Measurements from ENCODE around the gene ZNF830.

Gene ZNF830

DNA sequence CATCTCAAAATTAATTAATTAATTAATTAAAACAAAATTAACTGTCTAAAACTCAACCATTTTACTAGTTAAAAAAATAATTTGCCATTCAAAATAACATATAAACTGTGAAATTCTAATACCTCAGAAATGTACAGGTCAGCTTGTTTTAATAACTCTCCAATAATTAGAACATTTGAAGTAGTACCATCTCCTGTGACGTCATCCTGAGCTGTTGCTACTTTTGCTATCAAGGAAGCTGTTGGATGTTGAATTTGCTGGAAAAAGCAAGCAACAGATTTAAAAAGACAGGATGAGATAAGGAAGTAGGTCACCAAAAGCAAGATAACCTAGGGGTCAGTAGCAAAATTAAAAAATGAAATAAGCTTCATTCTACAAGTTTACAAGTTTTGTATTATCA is 2.9 kb upstream of the ZNF830 start:
- H2AFZ ChIP-seq (ENCODE audit: low read depth, low read length) = no peak overlapping the region
- H3K4me1 ChIP-seq (ENCODE audit: control insufficient read depth, insufficient read depth, low read depth, low read length) = peaks cover 2% of the 10 kb centered on the region
- H4K91ac ChIP-seq (ENCODE audit: low read length) = no peak overlapping the region
- H3K4me3 ChIP-seq (ENCODE audit: insufficient read depth in 1 of 2, low read depth in 1 of 2, low read length in 2 of 2) = no peak overlapping the region
- H3K4me2 ChIP-seq (ENCODE audit: low read length, poor library complexity, severe bottlenecking) = no peak overlapping the region
- DNase-seq = no peak
- H2BK12ac ChIP-seq (ENCODE audit: low read length in 2 of 2) = no peak overlapping the region
- no peak overlapping the region for H2BK5ac ChIP-seq (ENCODE audit: low read depth, low read length, poor library complexity, severe bottlenecking)
- no peak overlapping the region for H3K18ac ChIP-seq (ENCODE audit: low read depth in 1 of 2, low read length in 2 of 2)
- H3K23ac ChIP-seq (ENCODE audit: low read length in 2 of 2) = no peak overlapping the region
- H2BK15ac ChIP-seq (ENCODE audit: low read depth, poor library complexity, severe bottlenecking) = no peak overlapping the region
- no peak overlapping the region for H3K14ac ChIP-seq (ENCODE audit: low read length in 2 of 2)
- H2BK120ac ChIP-seq (ENCODE audit: low read depth, low read length) = no peak overlapping the region
- H3K36me3 ChIP-seq (ENCODE audit: control insufficient read depth in 1 of 2, insufficient read depth in 2 of 2, low read depth in 1 of 2, low read length in 2 of 2) = peaks cover 0 to 1% of the 10 kb centered on the region in 2 experiments
- H3K9ac ChIP-seq (ENCODE audit: low read length) = no peak overlapping the region
- H2AK5ac ChIP-seq (ENCODE audit: low read length, severe bottlenecking) = no peak overlapping the region
- no peak overlapping the region for H3K27ac ChIP-seq (ENCODE audit: low read length, poor library complexity, severe bottlenecking)
- peaks cover 0 to 9% of the 10 kb centered on the region in 2 experiments for H3K27me3 ChIP-seq (ENCODE audit: control insufficient read depth in 1 of 2, insufficient read depth in 1 of 2, low read length in 2 of 2)
- no peaks in the 10 kb centered on the region for H3K9me3 ChIP-seq (ENCODE audit: control insufficient read depth, low read length)
- WGBS = 83% methylated on average over 1 of the region's 1 CpG
- peaks cover 2% of the 10 kb centered on the region for H3K79me1 ChIP-seq (replicated peaks; ENCODE audit: low read length, poor library complexity, severe bottlenecking)
- no peak overlapping the region for H3K4ac ChIP-seq (ENCODE audit: low read depth in 1 of 2, low read length in 2 of 2)
- no peak overlapping the region for H4K8ac ChIP-seq (ENCODE audit: low read length)

DNA sequence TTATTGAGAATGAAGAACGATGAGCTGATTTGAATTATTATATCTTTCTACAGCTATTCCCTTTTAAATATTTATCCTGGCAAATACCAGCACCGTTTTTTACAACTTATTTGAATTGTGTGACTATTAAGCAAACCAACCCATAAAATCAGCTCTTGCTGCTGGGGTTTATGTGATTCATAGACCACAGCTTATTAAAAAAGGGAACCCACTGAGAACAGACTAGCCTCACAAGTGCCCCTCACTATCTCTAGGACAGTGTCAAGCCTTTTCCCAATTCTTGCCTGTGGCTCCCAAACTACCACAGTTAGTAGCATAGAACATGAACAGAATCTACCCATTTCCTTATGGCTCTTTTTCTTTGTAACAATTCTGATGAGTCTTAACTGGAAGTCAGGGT is 12.8 kb downstream of the ZNF830 start:
- H2BK120ac ChIP-seq (ENCODE audit: low read depth, low read length) = no peak overlapping the region
- H3K27me3 ChIP-seq (ENCODE audit: control insufficient read depth in 1 of 2, insufficient read depth in 1 of 2, low read length in 2 of 2) = peaks cover 0 to 3% of the 10 kb centered on the region in 2 experiments
- no peak overlapping the region for H4K8ac ChIP-seq (ENCODE audit: low read length)
- no peak overlapping the region for H2BK12ac ChIP-seq (ENCODE audit: low read length in 2 of 2)
- no peak overlapping the region for H2BK5ac ChIP-seq (ENCODE audit: low read depth, low read length, poor library complexity, severe bottlenecking)
- no peak overlapping the region for H3K18ac ChIP-seq (ENCODE audit: low read depth in 1 of 2, low read length in 2 of 2)
- WGBS = 79% methylated on average over 2 of the region's 2 CpGs
- no peak overlapping the region for H3K4me2 ChIP-seq (ENCODE audit: low read length, poor library complexity, severe bottlenecking)
- peaks cover 0 to 2% of the 10 kb centered on the region in 2 experiments for H3K36me3 ChIP-seq (ENCODE audit: control insufficient read depth in 1 of 2, insufficient read depth in 2 of 2, low read depth in 1 of 2, low read length in 2 of 2)
- no peaks in the 10 kb centered on the region for H3K4me1 ChIP-seq (ENCODE audit: control insufficient read depth, insufficient read depth, low read depth, low read length)
- no peak overlapping the region for H3K4ac ChIP-seq (ENCODE audit: low read depth in 1 of 2, low read length in 2 of 2)
- peaks cover under 1% of the 10 kb centered on the region for H3K79me1 ChIP-seq (replicated peaks; ENCODE audit: low read length, poor library complexity, severe bottlenecking)
- no peak overlapping the region for H2BK15ac ChIP-seq (ENCODE audit: low read depth, poor library complexity, severe bottlenecking)
- H2AK5ac ChIP-seq (ENCODE audit: low read length, severe bottlenecking) = no peak overlapping the region
- no peak overlapping the region for H3K9ac ChIP-seq (ENCODE audit: low read length)
- no peak overlapping the region for H2AFZ ChIP-seq (ENCODE audit: low read depth, low read length)
- H3K14ac ChIP-seq (ENCODE audit: low read length in 2 of 2) = no peak overlapping the region
- H3K27ac ChIP-seq (ENCODE audit: low read length, poor library complexity, severe bottlenecking) = no peak overlapping the region
- no peaks in the 10 kb centered on the region for H3K9me3 ChIP-seq (ENCODE audit: control insufficient read depth, low read length)
- no peak overlapping the region for H4K91ac ChIP-seq (ENCODE audit: low read length)
- H3K23ac ChIP-seq (ENCODE audit: low read length in 2 of 2) = no peak overlapping the region
- no peak overlapping the region for H3K4me3 ChIP-seq (ENCODE audit: insufficient read depth in 1 of 2, low read depth in 1 of 2, low read length in 2 of 2)
- no peak for DNase-seq

DNA sequence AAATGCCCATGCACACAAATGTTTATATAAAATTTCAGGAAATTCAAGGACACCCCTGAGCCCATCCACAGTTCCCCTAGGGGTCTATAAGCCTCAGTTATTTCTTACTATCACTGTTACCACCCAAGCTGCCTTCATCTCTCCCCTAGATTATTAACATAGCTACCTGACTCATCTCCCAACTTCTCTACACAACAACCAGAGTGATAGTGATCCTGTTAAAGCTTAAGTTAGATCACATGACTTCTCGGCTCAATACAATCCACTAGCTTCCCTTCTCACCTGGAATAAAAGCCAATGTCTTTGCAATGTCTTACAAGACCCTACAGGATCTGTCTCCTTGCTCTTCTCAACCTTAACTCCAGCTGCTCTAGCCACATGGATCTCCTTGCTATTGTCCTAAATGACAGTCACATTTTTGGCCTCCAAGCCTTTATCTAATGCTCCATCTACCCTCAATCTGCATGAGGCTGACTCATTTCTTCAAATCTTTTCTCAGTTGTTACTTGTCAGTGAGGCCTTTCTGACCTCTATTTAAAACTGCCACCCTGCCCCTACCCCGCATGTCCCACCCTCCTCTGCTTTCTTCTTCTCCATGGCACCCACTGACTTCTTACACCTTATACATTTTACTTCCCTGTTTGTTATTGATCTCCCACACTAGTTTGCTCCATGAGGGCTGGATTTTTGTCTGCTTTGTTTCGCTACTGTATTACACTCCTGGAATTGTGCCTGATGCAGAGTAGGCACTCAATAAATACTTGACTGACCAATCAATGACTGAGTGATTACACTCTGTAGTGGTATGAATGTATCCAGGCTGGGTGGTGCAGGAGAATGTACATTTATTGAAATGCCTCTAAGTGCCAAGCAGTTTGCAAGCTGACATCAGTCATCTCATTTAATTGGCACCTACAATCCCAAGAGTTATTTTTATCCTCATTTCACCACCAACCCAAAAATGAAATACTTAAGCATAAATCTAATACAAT is 13.8 kb downstream of the ZNF830 start:
- Histone ChIP-seq H2BK120ac (ENCODE audit: low read depth, low read length) (no peak overlapping the region), H3K4me3 (ENCODE audit: insufficient read depth in 1 of 2, low read depth in 1 of 2, low read length in 2 of 2) (no peak overlapping the region), H2AFZ (ENCODE audit: low read depth, low read length) (no peak overlapping the region), H3K36me3 (ENCODE audit: control insufficient read depth in 1 of 2, insufficient read depth in 2 of 2, low read depth in 1 of 2, low read length in 2 of 2) (no peaks in the 10 kb centered on the region), H4K91ac (ENCODE audit: low read length) (no peak overlapping the region), H3K18ac (ENCODE audit: low read depth in 1 of 2, low read length in 2 of 2) (no peak overlapping the region), H3K23ac (ENCODE audit: low read length in 2 of 2) (no peak overlapping the region), H2BK15ac (ENCODE audit: low read depth, poor library complexity, severe bottlenecking) (no peak overlapping the region), H3K4me1 (ENCODE audit: control insufficient read depth, insufficient read depth, low read depth, low read length) (peaks cover 2% of the 10 kb centered on the region), H3K9me3 (ENCODE audit: control insufficient read depth, low read length) (no peaks in the 10 kb centered on the region), H4K8ac (ENCODE audit: low read length) (no peak overlapping the region), H2BK12ac (ENCODE audit: low read length in 2 of 2) (no peak overlapping the region), H3K4ac (ENCODE audit: low read depth in 1 of 2, low read length in 2 of 2) (no peak overlapping the region), H2AK5ac (ENCODE audit: low read length, severe bottlenecking) (no peak overlapping the region), H3K27ac (ENCODE audit: low read length, poor library complexity, severe bottlenecking) (no peak overlapping the region), H3K14ac (ENCODE audit: low read length in 2 of 2) (no peak overlapping the region), H2BK5ac (ENCODE audit: low read depth, low read length, poor library complexity, severe bottlenecking) (no peak overlapping the region), H3K9ac (ENCODE audit: low read length) (no peak overlapping the region), H3K79me1 (replicated peaks; ENCODE audit: low read length, poor library complexity, severe bottlenecking) (peaks cover 4% of the 10 kb centered on the region), H3K4me2 (ENCODE audit: low read length, poor library complexity, severe bottlenecking) (no peak overlapping the region), H3K27me3 (ENCODE audit: control insufficient read depth in 1 of 2, insufficient read depth in 1 of 2, low read length in 2 of 2) (peaks cover 0 to 3% of the 10 kb centered on the region in 2 experiments)
- DNase-seq = no peak
- 89% methylated on average over 3 of the region's 3 CpGs for WGBS

DNA sequence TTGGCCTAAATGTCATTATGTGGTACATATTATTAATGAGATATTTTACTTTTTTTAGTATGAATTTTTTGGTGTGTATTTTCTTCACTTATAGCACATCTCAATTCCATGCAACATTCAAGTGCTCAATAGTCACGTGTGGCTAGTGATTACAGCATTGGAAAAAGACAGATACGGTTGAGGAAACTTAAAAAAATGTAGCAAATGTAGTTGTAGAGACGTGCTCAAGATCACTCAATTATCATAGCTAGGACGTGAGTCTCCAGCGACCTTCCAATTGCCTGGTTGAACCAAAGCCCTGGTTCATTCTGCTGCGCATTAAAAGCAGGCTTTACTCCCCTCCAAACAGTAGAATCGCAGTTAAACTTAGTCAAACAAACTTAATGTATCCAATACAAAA is 17.8 kb downstream of the ZNF830 start:
- H3K36me3 ChIP-seq (ENCODE audit: control insufficient read depth in 1 of 2, insufficient read depth in 2 of 2, low read depth in 1 of 2, low read length in 2 of 2) = peaks cover 4 to 5% of the 10 kb centered on the region in 2 experiments
- no peak overlapping the region for H4K91ac ChIP-seq (ENCODE audit: low read length)
- peak overlapping the region in 1 of 2 experiments; percentile 81 for H3K4me3 ChIP-seq (ENCODE audit: insufficient read depth in 1 of 2, low read depth in 1 of 2, low read length in 2 of 2)
- WGBS = 92% methylated on average over 7 of the region's 7 CpGs
- no peak overlapping the region for H3K27ac ChIP-seq (ENCODE audit: low read length, poor library complexity, severe bottlenecking)
- H3K4ac ChIP-seq (ENCODE audit: low read depth in 1 of 2, low read length in 2 of 2) = peak overlapping the region in 1 of 2 experiments; percentile 49
- peak overlapping the region; percentile 53 for H2AK5ac ChIP-seq (ENCODE audit: low read length, severe bottlenecking)
- no peak overlapping the region for H3K18ac ChIP-seq (ENCODE audit: low read depth in 1 of 2, low read length in 2 of 2)
- H4K8ac ChIP-seq (ENCODE audit: low read length) = no peak overlapping the region
- DNase-seq = no peak
- peak overlapping the region; percentile 98 for H3K9ac ChIP-seq (ENCODE audit: low read length)
- H3K23ac ChIP-seq (ENCODE audit: low read length in 2 of 2) = no peak overlapping the region
- no peak overlapping the region for H3K14ac ChIP-seq (ENCODE audit: low read length in 2 of 2)
- H3K79me1 ChIP-seq (replicated peaks; ENCODE audit: low read length, poor library complexity, severe bottlenecking) = peaks cover 16% of the 10 kb centered on the region
- H3K4me2 ChIP-seq (ENCODE audit: low read length, poor library complexity, severe bottlenecking) = no peak overlapping the region
- no peak overlapping the region for H2BK12ac ChIP-seq (ENCODE audit: low read length in 2 of 2)
- H3K27me3 ChIP-seq (ENCODE audit: control insufficient read depth in 1 of 2, insufficient read depth in 1 of 2, low read length in 2 of 2) = peaks cover 0 to 3% of the 10 kb centered on the region in 2 experiments
- H2BK120ac ChIP-seq (ENCODE audit: low read depth, low read length) = no peak overlapping the region
- no peak overlapping the region for H2BK15ac ChIP-seq (ENCODE audit: low read depth, poor library complexity, severe bottlenecking)
- no peaks in the 10 kb centered on the region for H3K9me3 ChIP-seq (ENCODE audit: control insufficient read depth, low read length)
- no peak overlapping the region for H2AFZ ChIP-seq (ENCODE audit: low read depth, low read length)
- peaks cover 2% of the 10 kb centered on the region for H3K4me1 ChIP-seq (ENCODE audit: control insufficient read depth, insufficient read depth, low read depth, low read length)
- H2BK5ac ChIP-seq (ENCODE audit: low read depth, low read length, poor library complexity, severe bottlenecking) = no peak overlapping the region

All from mesenchymal stem cell (in vitro differentiated cells and primary cell).